Measurements from ENCODE around the gene AGPAT3.

DNA sequence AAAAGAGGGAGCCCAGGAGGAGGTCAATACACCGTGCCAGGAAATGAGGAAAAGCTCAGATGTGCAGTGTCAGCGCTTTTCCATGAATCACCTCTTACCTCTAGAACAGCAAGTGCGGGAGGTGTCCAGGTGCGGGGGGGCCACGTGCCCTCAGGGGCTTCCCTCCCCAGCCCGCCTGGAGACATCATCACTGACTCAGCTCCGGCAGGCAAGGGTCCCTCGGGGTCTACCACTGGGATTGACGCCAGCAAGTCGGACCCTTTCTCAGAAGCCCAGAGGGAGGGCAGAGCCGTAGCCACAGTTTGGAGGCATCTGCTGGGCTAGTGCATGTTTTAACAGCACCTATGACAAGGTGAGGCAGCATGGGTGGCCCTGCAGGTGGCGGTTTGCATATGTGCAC is 79.7 kb downstream of the AGPAT3 start:
- TF ChIP-seq CTCF (IDR thresholded peaks at IDR 0.05) = no peak
- TF ChIP-seq POLR2A (IDR thresholded peaks at IDR 0.05) = no peak
